ENCODE measurements around the gene IL17F. TPM values are rescaled to one million over a fixed set of nuclear protein-coding genes. Genes with fewer than 3 reads are reported as not detected.

Gene IL17F
- total RNA-seq (not detected), polyA plus RNA-seq (under 1 TPM in 1 of 3 donors, not detected in 2; 0.12 TPM)

DNA sequence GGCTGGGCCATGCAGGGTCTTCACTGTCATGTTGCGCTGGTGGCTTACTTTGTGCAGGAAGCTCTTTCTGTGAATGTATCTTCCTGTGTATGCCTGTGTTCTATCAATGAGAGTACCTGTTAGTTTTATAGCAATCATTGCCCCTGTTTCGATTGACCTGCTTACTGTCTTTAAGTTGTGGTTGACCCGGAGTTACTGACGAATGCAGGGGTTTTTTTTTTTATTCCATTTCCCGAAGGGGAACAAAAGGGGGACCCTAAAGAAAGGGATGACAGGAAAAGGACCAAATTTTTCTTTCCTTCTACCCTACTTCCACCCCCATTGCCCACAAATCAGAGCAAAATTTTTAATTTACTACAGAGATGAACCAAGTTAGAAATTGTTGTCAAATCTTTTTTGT, at the start of gene IL17F:
IL17F (minus strand) TSS at position 101 of the 400 bp plus-strand sequence; CDS start at position 30, 71 bp downstream.
- no peaks in the 10 kb centered on the region for H3K27me3 ChIP-seq
- DNase-seq = no peak
- H3K4me1 ChIP-seq = no peaks in the 10 kb centered on the region
- H3K9me3 ChIP-seq = no peaks in the 10 kb centered on the region
- no peak within 1 kb of the TSS for H3K4me3 ChIP-seq
- TF ChIP-seq EP300 (IDR thresholded peaks at IDR 0.05) = no peak
- TF ChIP-seq, protein P1, sequence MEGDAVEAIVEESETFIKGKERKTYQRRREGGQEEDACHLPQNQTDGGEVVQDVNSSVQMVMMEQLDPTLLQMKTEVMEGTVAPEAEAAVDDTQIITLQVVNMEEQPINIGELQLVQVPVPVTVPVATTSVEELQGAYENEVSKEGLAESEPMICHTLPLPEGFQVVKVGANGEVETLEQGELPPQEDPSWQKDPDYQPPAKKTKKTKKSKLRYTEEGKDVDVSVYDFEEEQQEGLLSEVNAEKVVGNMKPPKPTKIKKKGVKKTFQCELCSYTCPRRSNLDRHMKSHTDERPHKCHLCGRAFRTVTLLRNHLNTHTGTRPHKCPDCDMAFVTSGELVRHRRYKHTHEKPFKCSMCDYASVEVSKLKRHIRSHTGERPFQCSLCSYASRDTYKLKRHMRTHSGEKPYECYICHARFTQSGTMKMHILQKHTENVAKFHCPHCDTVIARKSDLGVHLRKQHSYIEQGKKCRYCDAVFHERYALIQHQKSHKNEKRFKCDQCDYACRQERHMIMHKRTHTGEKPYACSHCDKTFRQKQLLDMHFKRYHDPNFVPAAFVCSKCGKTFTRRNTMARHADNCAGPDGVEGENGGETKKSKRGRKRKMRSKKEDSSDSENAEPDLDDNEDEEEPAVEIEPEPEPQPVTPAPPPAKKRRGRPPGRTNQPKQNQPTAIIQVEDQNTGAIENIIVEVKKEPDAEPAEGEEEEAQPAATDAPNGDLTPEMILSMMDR (IDR thresholded peaks at IDR 0.05) = no peak
- TF ChIP-seq POLR2AphosphoS5 (IDR thresholded peaks at IDR 0.05) = no peak
- no peak for TF ChIP-seq POLR2A (IDR thresholded peaks at IDR 0.05)
- H3K36me3 ChIP-seq = no peaks in the 10 kb centered on the region
- intact Hi-C loops (cut with DNase I) = no loop called here
- 72 to 76% methylated on average over 5 of the region's 5 CpGs for WGBS, 2 donors
- no peak within 1 kb of the TSS for H3K27ac ChIP-seq

DNA sequence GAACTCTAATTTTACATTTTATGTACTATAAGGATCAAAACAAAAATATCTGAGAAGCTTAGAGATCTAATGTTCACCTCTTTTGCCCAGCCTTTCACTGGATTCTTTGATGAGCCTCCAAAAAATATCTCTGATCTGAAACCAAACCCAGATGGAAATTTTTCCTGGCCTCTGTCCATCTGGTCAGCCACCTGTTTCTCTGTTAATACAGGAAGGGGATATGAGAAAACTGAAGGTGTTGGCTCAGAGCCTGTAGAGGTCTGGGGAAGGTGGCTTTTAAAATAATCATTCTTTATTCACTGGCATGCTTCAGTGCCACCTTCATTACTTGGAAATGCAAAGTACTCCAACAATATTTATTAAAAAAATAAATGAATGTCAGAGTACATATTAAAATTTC, 48.8 kb upstream of the IL17F start:
- no peak for DNase-seq
- no peak overlapping the region for H3K27ac ChIP-seq
- H3K9me3 ChIP-seq = no peaks in the 10 kb centered on the region
- H3K27me3 ChIP-seq = no peaks in the 10 kb centered on the region
- no peak overlapping the region for H3K4me3 ChIP-seq
- no peaks in the 10 kb centered on the region for H3K36me3 ChIP-seq
- intact Hi-C loops (cut with DNase I) = no loop called here
- H3K4me1 ChIP-seq = no peaks in the 10 kb centered on the region
- no peak for TF ChIP-seq POLR2A (IDR thresholded peaks at IDR 0.05)
- TF ChIP-seq, protein P1 (IDR thresholded peaks at IDR 0.05) = no peak
- TF ChIP-seq EP300 (IDR thresholded peaks at IDR 0.05) = no peak
- no peak for TF ChIP-seq POLR2AphosphoS5 (IDR thresholded peaks at IDR 0.05)

DNA sequence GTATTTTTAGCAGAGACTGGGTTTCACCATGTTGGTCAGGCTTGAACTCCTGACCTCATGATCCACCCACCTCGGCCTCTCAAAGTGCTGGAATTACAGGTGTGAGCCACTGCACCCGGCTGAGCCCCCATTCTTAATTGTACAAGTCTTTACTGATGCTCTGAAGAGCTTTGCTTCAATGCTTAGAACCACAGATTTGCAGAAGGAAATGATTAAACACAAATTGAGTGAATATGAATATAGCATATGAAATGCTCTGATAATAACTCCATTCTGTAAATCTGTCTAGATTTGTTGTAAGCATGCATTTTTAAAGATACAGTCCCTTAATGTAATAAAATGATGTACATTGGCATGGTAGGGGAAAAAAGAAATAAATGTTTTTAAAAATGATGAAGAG, 44.5 kb upstream of the IL17F start:
- intact Hi-C loops (cut with DNase I) = loop anchor here (10.0 kb wide), 1 partner anchor 286 kb away; the partner anchor contains the start of gene TRAM2
- 68 to 87% methylated on average over 2 of the region's 2 CpGs for WGBS, 2 donors
- TF ChIP-seq POLR2AphosphoS5 (IDR thresholded peaks at IDR 0.05) (no peak), POLR2A (IDR thresholded peaks at IDR 0.05) (no peak), EP300 (IDR thresholded peaks at IDR 0.05) (no peak)
- TF ChIP-seq, protein P1 (IDR thresholded peaks at IDR 0.05) = no peak

DNA sequence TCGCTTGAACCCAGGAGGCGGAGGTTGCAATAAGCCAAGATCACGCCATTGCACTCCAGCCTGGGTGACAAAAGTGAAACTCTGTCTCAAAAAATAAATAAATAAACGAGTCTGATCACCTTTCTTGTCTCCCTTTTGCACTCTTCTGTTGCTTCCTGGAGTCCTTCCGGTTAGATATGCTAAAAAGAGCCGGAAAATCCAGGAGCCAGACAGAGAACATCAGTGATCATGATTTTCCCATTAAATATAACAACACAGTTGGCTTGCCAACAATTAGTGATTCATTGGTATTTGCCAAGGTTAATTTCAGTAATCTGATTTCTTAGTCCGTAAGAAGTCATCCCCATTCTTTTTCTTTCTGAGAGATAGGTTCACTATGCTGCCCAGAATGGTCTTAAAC, 43.9 kb upstream of the IL17F start:
- DNase-seq = no peak
- TF ChIP-seq, protein P1 (IDR thresholded peaks at IDR 0.05) = no peak
- no peak for TF ChIP-seq POLR2AphosphoS5 (IDR thresholded peaks at IDR 0.05)
- no peak for TF ChIP-seq EP300 (IDR thresholded peaks at IDR 0.05)
- TF ChIP-seq POLR2A (IDR thresholded peaks at IDR 0.05) = no peak
- Histone ChIP-seq H3K27ac (no peak overlapping the region), H3K36me3 (no peaks in the 10 kb centered on the region), H3K4me3 (no peak overlapping the region), H3K4me1 (peaks cover 0 to 16% (median 10%) of the 10 kb centered on the region in 4 donors), H3K9me3 (no peaks in the 10 kb centered on the region), H3K27me3 (no peaks in the 10 kb centered on the region)
- intact Hi-C loops (cut with DNase I) = loop anchor here (10.0 kb wide), 1 partner anchor 287 kb away; the partner anchor contains the start of gene TRAM2
- WGBS, 2 donors = 92% methylated on average over 7 of the region's 7 CpGs

More for the DNA sequence above, 44.5 kb upstream of the IL17F start:
- Histone ChIP-seq H3K4me3 (no peak overlapping the region), H3K27ac (no peak overlapping the region), H3K9me3 (no peaks in the 10 kb centered on the region), H3K4me1 (peaks cover 0 to 9% (median 3%) of the 10 kb centered on the region in 4 donors), H3K36me3 (no peaks in the 10 kb centered on the region), H3K27me3 (no peaks in the 10 kb centered on the region)
- DNase-seq = no peak

Measured in sigmoid colon (tissue), 7 donors.